Raji (cell line): Measurements from ENCODE around the gene ISLR2.

Source experiments
- POLR2A ChIP-seq: IDR thresholded peaks from 2 replicates; pipeline ENCODE4 v1.6.1; 2011; ENCODE audit warnings: low read depth, low read length, control low read depth; ENCODE audit not compliant: insufficient read depth

ISLR2 gene

GRCh38 chr15:74141591-74141990 lies 11.2 kb downstream of the ISLR2 start:
- TF ChIP-seq POLR2A = no peak

DNA sequence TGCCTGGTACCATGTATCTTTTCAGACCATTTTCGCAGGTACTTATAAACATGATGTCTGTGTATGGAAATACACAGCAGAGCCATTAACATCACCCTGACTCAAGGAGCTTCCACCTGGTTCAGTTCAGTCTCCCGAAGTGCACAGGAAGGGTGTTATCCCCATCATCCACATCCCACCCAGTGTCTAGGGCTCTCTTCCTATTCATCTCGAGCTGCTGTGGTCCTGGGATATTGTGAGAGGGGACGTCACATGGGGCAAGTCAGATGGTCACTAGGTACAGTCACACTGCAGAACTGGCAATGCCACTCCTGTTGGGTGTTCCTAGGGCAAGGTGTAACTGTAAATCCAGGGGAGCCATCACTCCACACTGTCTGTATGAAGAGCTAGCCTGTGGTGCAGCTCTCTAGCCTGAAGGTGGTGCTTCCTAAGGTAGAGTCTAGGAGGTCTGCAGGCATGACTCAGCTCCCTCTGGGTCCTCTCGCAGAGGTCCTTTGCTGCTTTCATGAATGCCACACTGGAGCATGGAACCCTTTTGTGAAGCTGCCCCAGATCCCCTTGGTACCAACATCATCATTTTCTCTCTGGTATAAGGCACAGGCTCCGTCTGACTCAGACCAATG lies 13.9 kb downstream of the ISLR2 start:
- no peak for TF ChIP-seq POLR2A

DNA sequence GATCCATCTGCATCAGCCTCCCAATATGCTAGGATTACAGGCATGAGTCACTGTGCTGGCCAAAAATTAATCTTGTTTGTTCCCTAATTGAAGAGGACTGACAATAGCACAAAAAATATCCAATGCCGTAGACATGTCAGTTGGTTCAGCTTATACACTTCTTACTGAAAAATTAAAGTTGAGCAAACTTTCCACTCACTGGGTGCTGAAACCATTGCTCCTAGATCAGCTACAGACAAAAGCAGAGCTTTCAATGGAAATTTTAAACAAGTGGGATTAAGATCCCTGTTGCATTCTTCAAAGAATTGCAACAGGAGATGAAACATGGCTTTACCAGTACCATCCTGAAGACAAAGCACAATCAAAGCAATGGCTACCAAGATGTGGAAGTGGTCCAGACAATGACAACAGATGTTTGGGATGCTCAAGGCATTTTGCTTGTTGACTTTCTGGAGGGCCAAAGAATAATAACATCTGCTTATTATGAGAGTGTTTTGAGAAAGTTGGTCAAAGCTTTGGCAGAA lies 16.0 kb downstream of the ISLR2 start:
- TF ChIP-seq POLR2A = no peak

- TF ChIP-seq POLR2A = no peak
Measured at GRCh38 chr15:74147051-74147450, 16.7 kb downstream of the ISLR2 start.

DNA sequence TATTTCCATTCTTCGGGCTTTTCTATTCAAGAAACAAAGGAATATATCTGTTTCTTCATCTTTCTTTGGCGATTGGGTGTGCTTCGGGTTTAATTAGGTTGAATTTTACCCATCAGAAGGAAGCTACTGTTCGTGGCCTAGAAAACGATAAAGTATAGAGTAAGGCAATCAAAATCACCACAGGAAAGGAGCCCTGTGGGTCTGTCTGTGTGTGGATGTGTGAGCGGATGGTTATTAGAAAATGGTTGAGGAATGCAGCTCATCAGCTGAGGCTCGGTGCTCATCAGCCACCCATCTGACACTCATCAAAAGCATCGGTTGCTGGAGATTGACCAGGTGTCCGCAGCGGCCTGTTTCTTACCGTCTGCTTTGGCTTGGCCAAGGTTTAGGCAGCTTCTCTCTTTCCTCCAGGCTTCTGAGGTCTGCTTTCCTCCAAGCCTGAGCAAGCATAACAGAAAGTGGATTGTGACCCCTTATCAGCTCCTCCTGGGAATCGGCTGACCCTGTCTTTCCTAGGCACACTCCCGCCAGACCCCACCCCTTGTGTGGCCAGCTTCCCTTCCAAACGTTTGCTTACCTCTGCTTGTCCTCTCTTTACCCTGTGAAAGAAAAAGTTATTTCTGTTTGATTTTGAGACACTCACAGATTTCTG lies 25.5 kb downstream of the ISLR2 start:
- TF ChIP-seq POLR2A = no peak

DNA sequence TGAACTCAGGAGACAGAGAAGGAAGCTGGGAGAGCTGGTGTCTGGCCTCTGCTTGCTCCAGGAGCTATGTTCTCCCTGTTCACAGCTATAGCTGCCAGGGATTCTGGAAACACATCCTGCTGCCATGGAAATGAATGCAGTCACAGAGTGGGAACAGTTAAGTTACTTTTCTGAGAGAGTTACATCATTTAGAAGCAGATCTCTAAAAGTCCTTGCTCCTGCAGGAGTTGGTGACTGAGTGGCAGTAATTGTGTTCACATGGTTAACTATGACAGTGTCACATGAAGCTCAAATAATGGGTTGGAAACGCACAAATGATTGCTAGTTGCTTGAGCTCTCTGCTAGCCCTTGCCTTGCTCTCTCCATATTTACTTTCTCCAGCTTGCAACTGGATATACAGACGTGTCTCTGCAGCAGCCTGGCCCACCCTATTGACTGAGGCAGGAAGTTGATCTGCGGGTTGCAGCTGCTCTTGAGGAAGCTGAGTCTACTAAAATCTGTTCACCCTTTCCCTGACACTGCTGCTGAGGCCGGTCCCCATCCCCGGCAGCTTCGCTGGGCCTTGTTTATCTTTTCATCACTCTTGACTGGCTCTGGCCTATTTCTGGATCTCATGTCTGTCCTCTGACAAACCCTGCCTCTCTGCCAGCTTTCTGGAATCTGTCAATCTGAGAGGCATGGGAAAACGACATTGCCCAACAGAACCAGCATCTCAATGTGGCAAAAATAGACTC lies 26.5 kb downstream of the ISLR2 start:
- no peak for TF ChIP-seq POLR2A

DNA sequence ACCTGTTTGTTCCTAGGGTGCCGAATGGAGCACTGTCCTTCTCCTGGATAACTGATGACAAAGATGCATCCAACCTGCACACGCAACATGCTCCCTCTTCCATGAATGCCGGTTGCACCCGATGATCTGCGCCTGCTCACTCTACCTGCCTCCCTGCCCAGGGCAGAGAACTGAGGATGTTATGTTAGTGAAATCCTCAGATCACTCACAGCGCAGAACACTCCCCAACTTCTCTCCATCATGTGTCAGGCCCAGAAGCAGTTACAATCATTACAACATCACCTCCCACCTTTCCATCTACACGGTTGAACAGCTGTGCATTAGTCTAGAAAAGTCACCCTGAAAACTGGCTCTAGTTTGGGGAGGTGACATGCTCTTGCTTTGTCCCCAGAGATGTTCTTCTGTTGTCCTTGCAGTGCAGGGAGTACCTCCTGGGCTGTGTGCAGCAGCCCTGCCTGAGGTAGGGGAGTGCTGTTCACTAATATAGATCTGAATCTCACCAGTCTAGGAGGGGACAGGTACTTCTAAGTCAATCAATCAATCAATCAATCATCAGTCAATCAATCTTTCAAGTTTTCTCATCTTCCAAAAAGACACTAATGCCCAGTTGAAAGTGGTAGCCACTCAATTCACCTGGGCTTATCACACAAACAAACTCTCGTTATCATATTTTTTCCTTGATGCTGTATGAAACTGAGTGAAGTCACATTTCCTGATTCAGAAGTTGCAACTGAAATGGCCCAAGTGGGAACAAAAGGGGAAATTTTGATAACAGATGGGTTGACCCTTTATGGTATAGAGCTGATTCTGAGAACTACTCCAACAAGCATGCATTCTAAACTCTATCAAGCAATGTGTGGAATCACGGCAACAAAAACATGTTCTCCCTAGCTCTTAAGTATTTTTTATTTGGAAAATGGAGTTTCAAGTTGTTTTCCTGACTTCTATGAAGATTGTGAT lies 27.8 kb downstream of the ISLR2 start:
- no peak for TF ChIP-seq POLR2A

- TF ChIP-seq POLR2A = no peak
Measured at GRCh38 chr15:74158855-74159650, 28.7 kb downstream of the ISLR2 start.

DNA sequence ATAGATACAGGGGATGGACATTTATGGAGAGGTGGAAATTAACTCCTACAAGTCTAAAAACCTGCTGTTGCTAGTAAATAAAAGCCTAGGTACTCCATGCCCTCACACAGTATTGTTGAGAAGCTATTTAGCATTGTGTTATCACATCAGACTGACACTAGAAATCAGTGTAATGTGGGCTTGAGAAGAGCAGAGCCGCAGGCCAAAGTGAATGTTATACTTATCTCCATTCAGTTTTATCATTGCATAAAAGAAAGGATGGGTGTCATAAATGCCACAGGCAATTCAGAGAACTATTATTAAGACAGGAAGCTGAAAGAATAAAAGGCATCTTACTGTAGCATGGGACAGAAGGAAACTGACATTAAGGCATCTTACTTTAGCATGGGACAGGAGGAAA lies 29.4 kb downstream of the ISLR2 start:
- no peak for TF ChIP-seq POLR2A

- TF ChIP-seq POLR2A = no peak
Measured at GRCh38 chr15:74165461-74165860, 35.1 kb downstream of the ISLR2 start.

GRCh38 chr15:74167891-74168331 lies 37.5 kb downstream of the ISLR2 start:
- no peak for TF ChIP-seq POLR2A

DNA sequence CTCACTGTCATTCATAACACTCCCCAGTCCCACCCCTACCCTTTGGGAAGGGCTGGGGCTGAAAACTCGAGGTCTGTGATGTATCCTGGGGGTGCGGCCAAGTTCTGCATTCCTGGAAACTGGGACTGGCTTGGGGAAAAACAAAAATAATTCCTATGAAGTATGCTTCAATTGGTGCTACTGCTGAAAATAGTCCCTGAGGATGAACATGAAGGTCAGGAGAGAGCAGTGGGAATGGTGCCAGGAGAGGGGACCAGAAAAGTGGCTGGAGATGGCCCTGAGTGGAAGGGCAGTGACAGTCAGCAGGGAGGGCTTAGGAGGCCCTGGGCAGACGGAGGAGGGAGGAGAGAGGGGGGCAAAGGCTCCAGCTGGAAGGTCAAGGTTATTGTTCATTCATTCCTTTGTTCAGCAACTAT lies 38.3 kb downstream of the ISLR2 start:
- TF ChIP-seq POLR2A = no peak

- no peak for TF ChIP-seq POLR2A
Measured at GRCh38 chr15:74170071-74170844, 39.9 kb downstream of the ISLR2 start.
